GM23338 (cell line): ENCODE results near the gene ANKS1B. TPM values are rescaled to one million over a fixed set of nuclear protein-coding genes. Genes with fewer than 3 reads are reported as not detected.

Source experiments
- ATAC-seq: fragments of 200-7000 bp; cut with Tn5 transposase; 3 replicates; pipeline ENCODE4 v1.9.1; 2020
- DNase-seq: peaks from one replicate; pipeline ENCODE4 v3.0.0-alpha.2; 2015; ENCODE audit warnings: low spot score
- H2AFZ ChIP-seq: fragments of 200-600 bp; sonication (generic); 2 replicates; pipeline ENCODE4 v1.8.0; 2016; ENCODE audit warnings: antibody characterized with exemption, mild to moderate bottlenecking, moderate library complexity
- H3F3A ChIP-seq: fragments of 200-600 bp; sonication (generic); replicated peaks from 2 replicates; pipeline ENCODE4 v1.8.0; 2017; ENCODE audit warnings: antibody characterized with exemption, mixed run types, low read depth
- H3K27ac ChIP-seq: fragments of 200-600 bp; sonication (generic); 2 replicates; pipeline ENCODE4 v1.6.1; 2016; ENCODE audit warnings: low read depth
- H3K27me3 ChIP-seq: fragments of 200-600 bp; sonication (generic); 2 replicates; pipeline ENCODE4 v1.8.0; 2016; ENCODE audit warnings: mild to moderate bottlenecking, mixed run types, moderate library complexity; ENCODE audit not compliant: insufficient read depth
- H3K36me3 ChIP-seq: fragments of 200-600 bp; sonication (generic); 2 replicates; pipeline ENCODE4 v1.8.0; 2016; ENCODE audit warnings: mild to moderate bottlenecking; ENCODE audit not compliant: insufficient read depth
- H3K4me1 ChIP-seq: fragments of 200-600 bp; sonication (generic); 2 replicates; pipeline ENCODE4 v1.8.0; 2016; ENCODE audit warnings: mild to moderate bottlenecking, moderate library complexity; ENCODE audit not compliant: insufficient read depth
- H3K4me2 ChIP-seq: fragments of 200-600 bp; sonication (generic); 2 replicates; pipeline ENCODE4 v1.7.1; 2017; ENCODE audit warnings: mixed run types
- H3K4me3 ChIP-seq: fragments of 200-600 bp; sonication (generic); 2 replicates; pipeline ENCODE4 v1.6.1; 2016; ENCODE audit warnings: mixed run types
- H3K79me2 ChIP-seq: fragments of 200-600 bp; sonication (generic); replicated peaks from 2 replicates; pipeline ENCODE4 v1.8.0; 2017; ENCODE audit warnings: mild to moderate bottlenecking; ENCODE audit not compliant: insufficient read depth
- H3K9me2 ChIP-seq: fragments of 200-600 bp; sonication (generic); 2 replicates; pipeline ENCODE4 v1.8.0; 2017; ENCODE audit not compliant: insufficient read depth
- H4K20me1 ChIP-seq: fragments of 200-600 bp; sonication (generic); replicated peaks from 2 replicates; pipeline ENCODE4 v1.8.0; 2017; ENCODE audit warnings: mild to moderate bottlenecking; ENCODE audit not compliant: insufficient read depth
- H3K27ac Mint-ChIP-seq: 2 replicates; pipeline ENCODE4 v1.8.0; 2020; ENCODE audit warnings: inconsistent platforms, mild to moderate bottlenecking, moderate library complexity, mixed read lengths
- H3K27me3 Mint-ChIP-seq: 3 replicates; pipeline ENCODE4 v1.8.0; 2022; ENCODE audit warnings: low read depth, mild to moderate bottlenecking, moderate library complexity, mixed read lengths, inconsistent platforms; ENCODE audit not compliant: insufficient read depth, poor library complexity
- H3K36me3 Mint-ChIP-seq: 3 replicates; pipeline ENCODE4 v1.8.0; 2021; ENCODE audit warnings: low read depth, mild to moderate bottlenecking, inconsistent platforms, moderate library complexity, mixed read lengths
- H3K4me1 Mint-ChIP-seq: 3 replicates; pipeline ENCODE4 v1.8.0; 2020; ENCODE audit warnings: mild to moderate bottlenecking, inconsistent platforms, mixed read lengths
- H3K4me3 Mint-ChIP-seq: 3 replicates; pipeline ENCODE4 v1.8.0; 2021; ENCODE audit warnings: moderate library complexity, mild to moderate bottlenecking, inconsistent platforms, mixed read lengths
- H3K9me3 Mint-ChIP-seq: 3 replicates; pipeline ENCODE4 v1.8.0; 2020; ENCODE audit warnings: moderate library complexity, mild to moderate bottlenecking, inconsistent platforms, mixed read lengths
- CREB1 ChIP-seq: fragments of 250-450 bp; sonication (Bioruptor Pico); IDR thresholded peaks from 2 replicates; pipeline ENCODE4 v1.5.0; 2020; ENCODE audit warnings: low read depth, mild to moderate bottlenecking, moderate library complexity
- CTCF ChIP-seq, 2 experiments: fragments of 200-600 bp in 1 of 2; sonication (generic) in 1 of 2; conservative IDR thresholded peaks; 2 replicates each; pipeline versions ENCODE4 v1.5.1 to v1.6.1; 2016 to 2017; ENCODE audit warnings: antibody characterized with exemption in 2 of 2, low read depth in 2 of 2, mild to moderate bottlenecking in 2 of 2, moderate library complexity in 1 of 2
- EZH2 ChIP-seq: fragments of 200-600 bp; sonication (generic); IDR thresholded peaks from one replicate; pipeline ENCODE4 v1.8.0; 2017; ENCODE audit warnings: antibody characterized with exemption, mild to moderate bottlenecking, low read depth; ENCODE audit not compliant: unreplicated experiment
- EZH2phosphoT487 ChIP-seq: fragments of 200-600 bp; sonication (generic); IDR thresholded peaks from one replicate; pipeline ENCODE4 v1.8.1; 2018; ENCODE audit warnings: antibody characterized with exemption; ENCODE audit not compliant: unreplicated experiment
- JUNB ChIP-seq: IDR thresholded peaks from one replicate; pipeline ENCODE4 v1.6.1; 2016; ENCODE audit warnings: antibody characterized with exemption; ENCODE audit not compliant: unreplicated experiment
- NANOG ChIP-seq: IDR thresholded peaks from 2 replicates; pipeline ENCODE4 v1.6.1; 2016; ENCODE audit warnings: antibody characterized with exemption, borderline replicate concordance
- POLR2AphosphoS5 ChIP-seq: IDR thresholded peaks from 2 replicates; pipeline ENCODE4 v1.6.1; 2016; ENCODE audit warnings: antibody characterized with exemption, low read depth
- REST ChIP-seq: IDR thresholded peaks from one replicate; pipeline ENCODE4 v1.6.1; 2018; ENCODE audit warnings: antibody characterized with exemption; ENCODE audit not compliant: unreplicated experiment
- STAT1 ChIP-seq: IDR thresholded peaks from one replicate; pipeline ENCODE4 v1.6.1; 2016; ENCODE audit warnings: antibody characterized with exemption; ENCODE audit not compliant: unreplicated experiment
- ZNF114 ChIP-seq: fragments of 250-450 bp; sonication (Bioruptor Pico); IDR thresholded peaks from 2 replicates; pipeline ENCODE4 v1.5.0; 2020; ENCODE audit warnings: mild to moderate bottlenecking, moderate library complexity
- ZNF331 ChIP-seq: fragments of 250-450 bp; sonication (Bioruptor Pico); IDR thresholded peaks from 2 replicates; pipeline ENCODE4 v1.5.0; 2020; ENCODE audit warnings: low read depth, mild to moderate bottlenecking, moderate library complexity
- polyA plus RNA-seq: library from polyadenylated mRNA; unstranded; fragments of >200 nt; fragmentation: Nextera tagmentation; extraction: Ambion mirVana; gene quantifications from 2 replicates; pipeline ENCODE4 v1.2.1, GENCODE V29; 2016
- total RNA-seq: library from RNA; depleted of rRNA; stranded (reverse); fragments of >200 nt; shearing (Covaris generic); gene quantifications from 2 replicates; pipeline ENCODE4 v1.2.3, GENCODE V29; 2014
- TF ChIP-seq, protein P1 (sequence below): fragments of 250-450 bp; sonication (Bioruptor Pico); IDR thresholded peaks from 2 replicates; pipeline ENCODE4 v1.5.0; 2020; ENCODE audit warnings: mild to moderate bottlenecking, moderate library complexity
- TF ChIP-seq, protein P2 (sequence below): IDR thresholded peaks from 2 replicates; pipeline ENCODE4 v1.6.1; 2016; ENCODE audit warnings: antibody characterized with exemption

Gene ANKS1B
- total and polyA plus RNA-seq, 2 experiments from 2014 or later = 4.3 to 5.8 TPM

GRCh38 chr12:99002731-99003130 is 982.0 kb downstream of the ANKS1B start (continued):
- TF ChIP-seq, protein P1, sequence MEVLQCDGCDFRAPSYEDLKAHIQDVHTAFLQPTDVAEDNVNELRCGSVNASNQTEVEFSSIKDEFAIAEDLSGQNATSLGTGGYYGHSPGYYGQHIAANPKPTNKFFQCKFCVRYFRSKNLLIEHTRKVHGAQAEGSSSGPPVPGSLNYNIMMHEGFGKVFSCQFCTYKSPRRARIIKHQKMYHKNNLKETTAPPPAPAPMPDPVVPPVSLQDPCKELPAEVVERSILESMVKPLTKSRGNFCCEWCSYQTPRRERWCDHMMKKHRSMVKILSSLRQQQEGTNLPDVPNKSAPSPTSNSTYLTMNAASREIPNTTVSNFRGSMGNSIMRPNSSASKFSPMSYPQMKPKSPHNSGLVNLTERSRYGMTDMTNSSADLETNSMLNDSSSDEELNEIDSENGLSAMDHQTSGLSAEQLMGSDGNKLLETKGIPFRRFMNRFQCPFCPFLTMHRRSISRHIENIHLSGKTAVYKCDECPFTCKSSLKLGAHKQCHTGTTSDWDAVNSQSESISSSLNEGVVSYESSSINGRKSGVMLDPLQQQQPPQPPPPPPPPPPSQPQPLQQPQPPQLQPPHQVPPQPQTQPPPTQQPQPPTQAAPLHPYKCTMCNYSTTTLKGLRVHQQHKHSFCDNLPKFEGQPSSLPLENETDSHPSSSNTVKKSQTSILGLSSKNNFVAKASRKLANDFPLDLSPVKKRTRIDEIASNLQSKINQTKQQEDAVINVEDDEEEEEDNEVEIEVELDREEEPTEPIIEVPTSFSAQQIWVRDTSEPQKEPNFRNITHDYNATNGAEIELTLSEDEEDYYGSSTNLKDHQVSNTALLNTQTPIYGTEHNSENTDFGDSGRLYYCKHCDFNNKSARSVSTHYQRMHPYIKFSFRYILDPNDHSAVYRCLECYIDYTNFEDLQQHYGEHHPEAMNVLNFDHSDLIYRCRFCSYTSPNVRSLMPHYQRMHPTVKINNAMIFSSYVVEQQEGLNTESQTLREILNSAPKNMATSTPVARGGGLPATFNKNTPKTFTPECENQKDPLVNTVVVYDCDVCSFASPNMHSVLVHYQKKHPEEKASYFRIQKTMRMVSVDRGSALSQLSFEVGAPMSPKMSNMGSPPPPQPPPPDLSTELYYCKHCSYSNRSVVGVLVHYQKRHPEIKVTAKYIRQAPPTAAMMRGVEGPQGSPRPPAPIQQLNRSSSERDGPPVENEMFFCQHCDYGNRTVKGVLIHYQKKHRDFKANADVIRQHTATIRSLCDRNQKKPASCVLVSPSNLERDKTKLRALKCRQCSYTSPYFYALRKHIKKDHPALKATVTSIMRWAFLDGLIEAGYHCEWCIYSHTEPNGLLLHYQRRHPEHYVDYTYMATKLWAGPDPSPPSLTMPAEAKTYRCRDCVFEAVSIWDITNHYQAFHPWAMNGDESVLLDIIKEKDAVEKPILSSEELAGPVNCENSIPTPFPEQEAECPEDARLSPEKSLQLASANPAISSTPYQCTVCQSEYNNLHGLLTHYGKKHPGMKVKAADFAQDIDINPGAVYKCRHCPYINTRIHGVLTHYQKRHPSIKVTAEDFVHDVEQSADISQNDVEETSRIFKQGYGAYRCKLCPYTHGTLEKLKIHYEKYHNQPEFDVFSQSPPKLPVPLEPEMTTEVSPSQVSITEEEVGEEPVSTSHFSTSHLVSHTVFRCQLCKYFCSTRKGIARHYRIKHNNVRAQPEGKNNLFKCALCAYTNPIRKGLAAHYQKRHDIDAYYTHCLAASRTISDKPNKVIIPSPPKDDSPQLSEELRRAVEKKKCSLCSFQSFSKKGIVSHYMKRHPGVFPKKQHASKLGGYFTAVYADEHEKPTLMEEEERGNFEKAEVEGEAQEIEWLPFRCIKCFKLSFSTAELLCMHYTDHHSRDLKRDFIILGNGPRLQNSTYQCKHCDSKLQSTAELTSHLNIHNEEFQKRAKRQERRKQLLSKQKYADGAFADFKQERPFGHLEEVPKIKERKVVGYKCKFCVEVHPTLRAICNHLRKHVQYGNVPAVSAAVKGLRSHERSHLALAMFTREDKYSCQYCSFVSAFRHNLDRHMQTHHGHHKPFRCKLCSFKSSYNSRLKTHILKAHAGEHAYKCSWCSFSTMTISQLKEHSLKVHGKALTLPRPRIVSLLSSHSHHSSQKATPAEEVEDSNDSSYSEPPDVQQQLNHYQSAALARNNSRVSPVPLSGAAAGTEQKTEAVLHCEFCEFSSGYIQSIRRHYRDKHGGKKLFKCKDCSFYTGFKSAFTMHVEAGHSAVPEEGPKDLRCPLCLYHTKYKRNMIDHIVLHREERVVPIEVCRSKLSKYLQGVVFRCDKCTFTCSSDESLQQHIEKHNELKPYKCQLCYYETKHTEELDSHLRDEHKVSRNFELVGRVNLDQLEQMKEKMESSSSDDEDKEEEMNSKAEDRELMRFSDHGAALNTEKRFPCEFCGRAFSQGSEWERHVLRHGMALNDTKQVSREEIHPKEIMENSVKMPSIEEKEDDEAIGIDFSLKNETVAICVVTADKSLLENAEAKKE (CRISPR knock-in tag) = no peak

- H3K79me2 ChIP-seq = no peaks in the 10 kb centered on the region
- Mint-ChIP-seq H3K27me3 (no peaks in the 10 kb centered on the region), H3K27ac (no peak overlapping the region), H3K9me3 (no peaks in the 10 kb centered on the region), H3K36me3 (no peaks in the 10 kb centered on the region), H3K4me3 (no peak overlapping the region), H3K4me1 (no peaks in the 10 kb centered on the region)
- no peak overlapping the region for H3K4me3 ChIP-seq
- no peaks in the 10 kb centered on the region for H3K36me3 ChIP-seq
- no peak for ATAC-seq
- H3K4me2 ChIP-seq = no peak overlapping the region
- no peaks in the 10 kb centered on the region for H3K4me1 ChIP-seq
- no peaks in the 10 kb centered on the region for H4K20me1 ChIP-seq
- H3K27me3 ChIP-seq = no peaks in the 10 kb centered on the region
- no peak for DNase-seq
- H3K9me2 ChIP-seq = no peaks in the 10 kb centered on the region
- H3K27ac ChIP-seq = no peak overlapping the region
- H2AFZ ChIP-seq = no peak overlapping the region
- H3F3A ChIP-seq = no peaks in the 10 kb centered on the region
- no peak for TF ChIP-seq ZNF331 (CRISPR knock-in tag)
- no peak for TF ChIP-seq ZNF114 (CRISPR knock-in tag)
- no peak for TF ChIP-seq NANOG
- TF ChIP-seq EZH2 = no peak
- TF ChIP-seq POLR2AphosphoS5 = no peak
- TF ChIP-seq CREB1 (CRISPR knock-in tag) = no peak
- no peak for TF ChIP-seq EZH2phosphoT487
- TF ChIP-seq REST = no peak
- TF ChIP-seq JUNB = no peak
- no peak for TF ChIP-seq CTCF (conservative IDR thresholded peaks at IDR 0.05; ENCODE audit: low read depth in 2 of 2)
- TF ChIP-seq, protein P2, sequence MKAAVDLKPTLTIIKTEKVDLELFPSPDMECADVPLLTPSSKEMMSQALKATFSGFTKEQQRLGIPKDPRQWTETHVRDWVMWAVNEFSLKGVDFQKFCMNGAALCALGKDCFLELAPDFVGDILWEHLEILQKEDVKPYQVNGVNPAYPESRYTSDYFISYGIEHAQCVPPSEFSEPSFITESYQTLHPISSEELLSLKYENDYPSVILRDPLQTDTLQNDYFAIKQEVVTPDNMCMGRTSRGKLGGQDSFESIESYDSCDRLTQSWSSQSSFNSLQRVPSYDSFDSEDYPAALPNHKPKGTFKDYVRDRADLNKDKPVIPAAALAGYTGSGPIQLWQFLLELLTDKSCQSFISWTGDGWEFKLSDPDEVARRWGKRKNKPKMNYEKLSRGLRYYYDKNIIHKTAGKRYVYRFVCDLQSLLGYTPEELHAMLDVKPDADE = no peak
- no peak for TF ChIP-seq STAT1
Observed at GRCh38 chr12:99002156-99002555, 982.6 kb downstream of the ANKS1B start.
